Suppressor macrophage treated with lipopolysaccharide for 4 hours (primary cell): ENCODE measurements around the gene NUP214.

Experiments
- DNase-seq: peaks from one replicate; pipeline ENCODE4 v3.0.0-alpha.2; 2020

Gene NUP214

DNA sequence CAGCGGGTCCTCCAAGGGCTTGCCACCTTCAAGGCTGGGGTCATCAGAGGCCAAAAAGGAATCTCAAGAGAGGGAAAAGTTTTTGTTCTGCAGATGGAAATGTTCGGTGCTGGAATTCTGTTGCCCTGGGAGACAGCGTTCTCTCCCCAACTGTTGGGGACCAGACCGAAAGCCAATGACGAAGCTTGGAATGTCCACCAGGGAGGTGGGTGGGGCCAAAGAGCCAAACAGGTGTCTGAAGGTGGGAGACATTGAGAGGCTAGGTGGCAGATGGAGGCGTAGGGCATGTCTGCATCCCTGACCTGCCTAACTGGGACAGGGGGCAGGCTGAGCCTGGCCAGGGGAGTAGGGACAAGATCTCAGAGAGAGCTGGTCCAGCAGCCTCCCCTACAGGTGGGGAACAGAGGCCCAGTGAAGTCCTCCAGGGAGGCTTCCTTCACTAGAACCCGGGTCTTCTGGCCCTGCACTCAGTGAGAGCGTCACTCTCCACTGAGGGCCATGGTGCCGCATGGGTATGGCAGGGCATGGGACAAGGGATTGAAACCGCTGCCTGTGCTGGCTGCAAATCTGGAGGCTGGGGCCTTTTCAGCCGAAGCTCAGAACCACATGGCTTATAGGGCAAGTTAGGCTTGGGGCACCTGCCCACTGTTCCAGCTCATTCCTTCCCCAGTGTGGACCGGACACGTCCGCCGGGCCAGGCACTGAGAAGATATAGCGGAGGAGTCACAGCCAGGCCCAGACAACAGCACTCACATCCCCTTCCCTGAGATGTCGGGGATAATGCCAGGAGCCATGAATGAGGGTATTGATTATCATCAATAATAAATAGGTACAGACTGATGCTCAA, 156.0 kb downstream of the NUP214 start:
- no peak for DNase-seq

DNA sequence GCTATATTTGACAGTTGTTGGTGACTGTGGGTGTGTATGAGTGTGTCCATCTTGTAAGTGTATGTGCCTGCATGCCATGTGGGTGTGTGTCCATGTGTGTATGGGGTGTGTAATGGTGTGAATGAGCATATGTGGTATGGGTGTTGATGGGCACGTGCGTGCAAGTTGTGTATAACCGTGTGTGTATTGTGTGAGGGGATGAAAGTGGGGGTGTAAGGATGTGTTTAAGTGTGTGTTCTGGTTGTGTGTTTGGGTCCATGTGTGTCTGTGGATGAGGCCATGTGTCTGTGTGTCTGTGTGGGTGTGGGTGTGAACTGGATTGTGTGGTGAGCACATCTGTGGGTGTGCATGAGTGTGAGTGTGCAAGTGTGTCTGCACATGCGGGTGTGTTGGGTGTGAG, 156.8 kb downstream of the NUP214 start:
- no peak for DNase-seq

DNA sequence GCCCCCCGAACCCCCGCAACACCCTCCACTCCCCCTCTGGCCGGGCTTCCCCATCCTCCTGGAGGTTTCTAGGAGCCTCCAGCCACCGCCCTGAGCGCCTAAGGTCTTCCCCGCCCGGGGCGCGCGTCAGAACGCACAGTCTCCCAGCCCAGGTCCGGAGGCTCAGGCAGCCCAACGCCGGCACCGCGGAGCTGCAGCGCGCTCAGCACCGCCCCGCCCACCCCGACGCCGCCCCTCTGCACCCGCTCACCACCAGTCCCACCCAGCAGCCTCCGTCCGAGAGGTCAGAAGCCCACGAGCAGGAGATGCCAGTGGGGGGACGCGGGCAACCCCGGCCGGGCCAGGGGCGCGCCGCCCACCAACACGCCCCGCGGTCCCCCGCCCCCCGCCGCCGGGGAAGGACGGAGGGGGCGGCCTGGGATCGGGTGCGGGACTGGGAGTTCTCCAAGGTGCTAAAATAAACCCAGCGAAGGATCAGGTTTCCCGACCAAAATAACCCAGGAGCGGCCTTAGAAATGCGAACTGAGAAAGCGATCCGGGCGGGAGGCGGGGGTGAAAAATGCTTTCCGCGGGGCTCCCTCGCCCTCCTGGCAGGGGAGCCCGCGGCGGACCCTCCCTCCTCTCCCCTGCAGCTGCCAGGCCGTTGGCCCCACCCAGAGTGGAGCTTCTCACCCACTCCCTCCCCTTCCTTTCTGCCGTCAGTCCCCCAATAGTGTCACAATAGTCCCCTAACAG, 157.5 kb downstream of the NUP214 start:
- no peak for DNase-seq
